ENCODE measurements around the gene RASL10A.

Gene RASL10A

GRCh38 chr22:29290061-29290460 lies 25.4 kb downstream of the RASL10A start:
- DNase-seq, result no peak
- in situ Hi-C loops (cut with HindIII; ENCODE audit: low pct_ligation_motif_present, low pct_unique_long_range_greater_than_20kb, low sequenced_read_pairs), result no loop called here

DNA sequence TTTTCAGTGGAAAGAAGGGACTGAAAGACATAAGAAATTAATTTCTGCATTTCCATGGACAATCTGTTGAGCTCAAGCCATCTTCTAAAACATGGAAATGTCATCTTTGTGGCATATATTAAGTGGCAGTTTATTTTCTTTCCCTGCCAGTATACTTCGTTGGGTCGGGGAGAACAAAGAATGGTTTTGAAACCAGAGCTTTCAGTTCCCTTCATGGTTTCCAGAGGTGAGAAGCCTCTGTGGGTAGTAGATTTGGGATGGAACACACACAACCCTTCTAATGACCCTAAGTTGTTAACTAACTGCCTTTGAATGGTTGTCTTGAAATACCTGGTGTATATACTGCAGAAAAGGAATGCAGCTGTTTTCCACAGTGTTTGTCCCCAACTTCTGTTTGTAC lies 26.7 kb downstream of the RASL10A start:
- in situ Hi-C loops (cut with HindIII; ENCODE audit: low pct_ligation_motif_present, low pct_unique_long_range_greater_than_20kb, low sequenced_read_pairs), result no loop called here
- DNase-seq, result no peak

DNA sequence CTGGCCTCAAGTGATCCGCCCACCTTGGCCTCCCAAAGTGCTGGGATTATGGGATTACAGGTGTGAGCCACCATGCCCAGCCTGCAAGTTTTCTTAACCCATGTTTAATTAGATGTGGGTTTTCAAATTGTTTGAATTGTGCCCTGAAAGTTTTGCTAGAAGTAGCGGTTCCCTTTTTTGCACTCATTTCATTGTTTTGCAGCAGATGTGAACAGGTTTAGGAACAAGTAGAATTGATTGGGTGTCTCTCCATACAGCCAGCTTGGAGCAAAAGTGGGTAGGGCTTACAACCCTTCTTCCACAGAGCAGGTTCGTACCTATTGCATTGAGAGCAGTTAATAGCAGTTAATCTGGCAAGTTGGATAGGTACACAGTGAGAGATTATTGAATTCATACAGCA lies 31.3 kb downstream of the RASL10A start:
- in situ Hi-C loops (cut with HindIII; ENCODE audit: low pct_ligation_motif_present, low pct_unique_long_range_greater_than_20kb, low sequenced_read_pairs), result no loop called here

DNA sequence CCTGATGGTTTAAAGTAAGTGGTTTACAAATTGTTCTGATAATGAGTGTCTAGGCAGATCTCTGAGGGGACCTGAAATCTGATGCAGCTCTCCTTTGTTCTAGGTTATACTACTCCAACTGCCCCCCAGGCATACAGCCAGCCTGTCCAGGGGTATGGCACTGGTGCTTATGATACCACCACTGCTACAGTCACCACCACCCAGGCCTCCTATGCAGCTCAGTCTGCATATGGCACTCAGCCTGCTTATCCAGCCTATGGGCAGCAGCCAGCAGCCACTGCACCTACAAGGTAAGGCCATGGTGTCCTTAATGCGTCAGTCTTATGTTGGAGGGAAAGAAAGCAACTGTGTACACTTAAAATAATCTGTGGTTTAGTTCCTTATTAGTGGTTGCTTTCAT lies 37.6 kb downstream of the RASL10A start:
- in situ Hi-C loops (cut with HindIII; ENCODE audit: low pct_ligation_motif_present, low pct_unique_long_range_greater_than_20kb, low sequenced_read_pairs), result no loop called here

More for the DNA sequence above, 31.3 kb downstream of the RASL10A start:
- DNase-seq, result no peak

DNA sequence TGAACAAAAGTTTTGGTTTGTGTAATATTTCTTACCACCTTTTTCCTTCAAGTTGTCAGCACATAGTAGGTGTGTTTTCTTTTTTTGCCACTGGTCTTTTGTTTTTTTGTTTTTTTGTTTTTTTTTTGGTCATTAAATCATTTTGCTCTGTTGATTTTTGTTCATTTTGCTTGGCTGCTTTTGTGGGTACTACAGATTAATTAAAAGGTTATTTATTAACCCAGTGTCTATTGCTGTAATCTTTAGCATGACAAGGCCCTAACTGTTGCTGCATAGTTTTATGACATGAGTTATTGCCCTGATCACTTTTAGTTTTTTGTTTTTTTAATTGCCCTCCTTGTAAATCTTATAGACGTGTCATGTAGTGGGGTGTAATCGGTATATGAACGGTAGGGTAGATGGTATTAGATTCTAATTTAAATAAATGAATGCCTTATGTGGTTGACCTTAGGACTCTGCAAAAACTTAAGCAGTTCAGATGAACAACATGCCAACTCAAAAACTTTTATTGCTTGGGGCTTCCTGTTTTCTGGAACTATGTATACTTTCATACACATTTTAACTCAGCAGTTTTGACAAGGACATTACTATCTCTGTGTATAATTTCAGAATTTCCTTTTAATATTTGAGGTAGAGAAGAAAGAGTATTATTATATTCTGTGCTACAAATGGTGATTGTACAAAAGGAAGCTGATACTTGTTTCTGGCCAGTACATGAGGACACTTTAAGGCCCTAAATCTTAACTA lies 39.5 kb downstream of the RASL10A start:
- in situ Hi-C loops (cut with HindIII; ENCODE audit: low pct_ligation_motif_present, low pct_unique_long_range_greater_than_20kb, low sequenced_read_pairs), result no loop called here
- no peak for DNase-seq

More for the DNA sequence above, 37.6 kb downstream of the RASL10A start:
- DNase-seq, result no peak

DNA sequence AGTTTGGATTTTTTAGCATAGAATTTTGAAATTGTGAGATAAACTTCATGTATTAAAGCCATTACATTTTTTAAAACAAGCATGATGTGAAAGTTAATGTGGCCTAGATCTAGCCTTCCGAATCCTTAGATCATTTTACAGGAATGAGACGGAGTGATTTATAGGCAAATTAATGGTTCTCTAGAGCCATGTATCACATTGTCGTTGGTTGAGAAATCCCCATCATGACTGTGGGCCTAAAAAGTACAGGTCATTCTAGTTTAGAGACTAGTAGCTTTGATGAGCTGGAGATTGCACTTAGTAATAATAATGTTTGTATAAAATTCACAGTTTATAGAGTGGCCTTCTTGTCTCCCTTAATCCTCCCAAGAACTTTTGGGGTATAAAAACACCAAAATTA lies 40.3 kb downstream of the RASL10A start:
- DNase-seq, result no peak
- in situ Hi-C loops (cut with HindIII; ENCODE audit: low pct_ligation_motif_present, low pct_unique_long_range_greater_than_20kb, low sequenced_read_pairs), result no loop called here

- in situ Hi-C loops (cut with HindIII; ENCODE audit: low pct_ligation_motif_present, low pct_unique_long_range_greater_than_20kb, low sequenced_read_pairs), result no loop called here
- no peak for DNase-seq
These were observed 42.9 kb downstream of the RASL10A start for GRCh38 chr22:29272624-29273023.

DNA sequence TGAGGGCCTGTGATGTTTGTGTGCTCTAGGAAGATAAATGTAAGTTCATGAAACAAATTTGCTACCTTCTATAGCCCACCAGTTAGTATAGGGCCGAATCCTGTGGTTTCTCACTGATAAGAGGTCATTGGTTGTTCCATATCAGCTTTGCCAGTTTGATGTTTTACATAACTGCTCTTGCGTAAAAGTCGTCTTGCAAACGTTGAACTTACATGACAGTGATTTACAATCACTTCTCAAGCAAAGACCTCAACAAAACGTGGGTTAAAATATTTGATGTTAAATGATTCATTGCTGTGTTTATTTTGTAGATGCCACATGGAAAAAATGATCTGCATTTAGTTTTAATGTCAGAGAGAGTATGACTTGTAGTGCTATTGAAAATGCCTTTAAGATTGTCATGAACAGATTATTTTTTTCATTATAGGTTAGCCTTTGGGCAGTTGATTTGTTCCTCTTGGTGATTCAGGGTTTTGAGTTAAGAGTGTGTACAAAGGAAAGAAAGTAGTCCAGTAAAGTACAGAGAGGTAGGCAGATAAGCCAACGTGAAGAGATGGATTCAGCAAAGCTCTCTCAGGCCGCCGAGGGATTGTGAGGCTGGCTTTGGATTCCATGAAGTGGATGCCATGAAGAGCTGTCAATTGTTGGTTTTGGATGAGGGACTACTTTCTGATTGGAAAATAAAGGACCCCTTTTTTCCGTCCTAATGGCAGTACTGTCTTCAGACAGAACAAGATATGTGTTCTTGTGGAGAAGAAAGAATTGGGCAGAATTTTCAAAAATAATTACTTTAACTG lies 44.8 kb downstream of the RASL10A start:
- no peak for DNase-seq
- in situ Hi-C loops (cut with HindIII; ENCODE audit: low pct_ligation_motif_present, low pct_unique_long_range_greater_than_20kb, low sequenced_read_pairs), result no loop called here

DNA sequence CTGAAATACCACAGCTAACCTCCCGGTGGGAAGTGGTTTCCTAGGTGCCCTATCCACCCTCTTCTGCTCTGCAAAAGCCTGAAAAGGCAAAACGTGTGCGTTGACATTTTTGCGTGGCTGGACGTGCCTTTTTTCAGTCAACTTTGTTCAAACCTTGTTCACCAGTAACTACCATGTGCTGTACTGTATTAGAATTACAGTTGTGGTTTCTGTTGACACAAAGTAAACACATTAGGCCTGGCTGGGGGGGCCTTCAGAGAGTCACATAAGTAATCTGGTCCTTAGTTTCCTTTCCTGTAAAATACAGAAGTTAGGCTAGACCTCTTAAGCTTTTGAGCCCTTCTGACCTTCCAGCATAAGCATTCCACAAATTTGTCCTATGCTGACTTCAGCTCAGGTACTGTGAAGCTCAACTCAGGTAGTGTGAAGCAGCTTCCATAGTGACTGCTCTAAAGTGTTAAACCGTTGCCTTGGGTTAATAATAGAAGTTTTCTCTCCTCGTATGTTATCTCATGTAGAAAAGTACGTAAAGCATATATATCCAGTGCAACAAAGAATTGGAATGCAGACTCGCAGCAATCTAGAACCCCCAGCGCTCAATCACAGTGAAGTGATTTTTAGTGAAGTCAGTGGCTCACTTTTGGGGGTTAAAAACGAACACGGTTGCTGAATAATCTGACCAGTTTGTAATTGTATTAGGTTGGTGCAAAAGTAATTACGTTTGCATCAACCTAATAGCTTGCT lies 45.6 kb downstream of the RASL10A start:
- no peak for DNase-seq
- in situ Hi-C loops (cut with HindIII; ENCODE audit: low pct_ligation_motif_present, low pct_unique_long_range_greater_than_20kb, low sequenced_read_pairs), result no loop called here

DNA sequence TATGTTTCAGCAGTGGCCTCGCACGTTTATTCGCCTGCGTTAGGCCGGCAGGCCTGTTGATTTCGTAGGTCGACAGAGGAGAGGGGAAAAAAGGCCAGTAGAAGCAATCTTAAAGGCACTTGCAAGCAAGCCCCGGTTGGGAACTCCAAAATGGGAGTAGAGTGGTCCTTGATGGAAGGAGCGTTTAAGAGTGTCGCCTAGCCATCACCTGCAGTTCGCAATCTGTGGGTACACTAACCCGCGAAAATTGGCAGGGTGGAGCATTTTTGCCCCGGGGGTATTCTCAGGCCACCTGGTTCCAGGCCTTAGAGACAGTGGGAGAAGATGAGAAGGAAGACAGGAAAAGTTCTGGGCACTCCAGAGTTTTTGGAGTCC lies 46.3 kb downstream of the RASL10A start:
- no peak for DNase-seq
- in situ Hi-C loops (cut with HindIII; ENCODE audit: low pct_ligation_motif_present, low pct_unique_long_range_greater_than_20kb, low sequenced_read_pairs), result no loop called here

- DNase-seq, result peak; percentile 51
- in situ Hi-C loops (cut with HindIII; ENCODE audit: low pct_ligation_motif_present, low pct_unique_long_range_greater_than_20kb, low sequenced_read_pairs), result no loop called here
These were observed 46.8 kb downstream of the RASL10A start for GRCh38 chr22:29268511-29269229.

GRCh38 chr22:29267858-29268510 lies 47.5 kb downstream of the RASL10A start, which contains the start of the genes EWSR1 and RHBDD3:
Gene EWSR1, plus strand, starts transcription at chr22:29268268. Its CDS starts 69 bp downstream, at chr22:29268337.
Gene RHBDD3, minus strand, starts transcription at chr22:29267981. Its CDS starts 2,355 bp downstream, at chr22:29265626.
- in situ Hi-C loops (cut with HindIII; ENCODE audit: low pct_ligation_motif_present, low pct_unique_long_range_greater_than_20kb, low sequenced_read_pairs), result no loop called here
- peak; percentile 92 for DNase-seq

GRCh38 chr22:29267462-29267857 lies 48.0 kb downstream of the RASL10A start:
- in situ Hi-C loops (cut with HindIII; ENCODE audit: low pct_ligation_motif_present, low pct_unique_long_range_greater_than_20kb, low sequenced_read_pairs), result no loop called here
- no peak for DNase-seq

DNA sequence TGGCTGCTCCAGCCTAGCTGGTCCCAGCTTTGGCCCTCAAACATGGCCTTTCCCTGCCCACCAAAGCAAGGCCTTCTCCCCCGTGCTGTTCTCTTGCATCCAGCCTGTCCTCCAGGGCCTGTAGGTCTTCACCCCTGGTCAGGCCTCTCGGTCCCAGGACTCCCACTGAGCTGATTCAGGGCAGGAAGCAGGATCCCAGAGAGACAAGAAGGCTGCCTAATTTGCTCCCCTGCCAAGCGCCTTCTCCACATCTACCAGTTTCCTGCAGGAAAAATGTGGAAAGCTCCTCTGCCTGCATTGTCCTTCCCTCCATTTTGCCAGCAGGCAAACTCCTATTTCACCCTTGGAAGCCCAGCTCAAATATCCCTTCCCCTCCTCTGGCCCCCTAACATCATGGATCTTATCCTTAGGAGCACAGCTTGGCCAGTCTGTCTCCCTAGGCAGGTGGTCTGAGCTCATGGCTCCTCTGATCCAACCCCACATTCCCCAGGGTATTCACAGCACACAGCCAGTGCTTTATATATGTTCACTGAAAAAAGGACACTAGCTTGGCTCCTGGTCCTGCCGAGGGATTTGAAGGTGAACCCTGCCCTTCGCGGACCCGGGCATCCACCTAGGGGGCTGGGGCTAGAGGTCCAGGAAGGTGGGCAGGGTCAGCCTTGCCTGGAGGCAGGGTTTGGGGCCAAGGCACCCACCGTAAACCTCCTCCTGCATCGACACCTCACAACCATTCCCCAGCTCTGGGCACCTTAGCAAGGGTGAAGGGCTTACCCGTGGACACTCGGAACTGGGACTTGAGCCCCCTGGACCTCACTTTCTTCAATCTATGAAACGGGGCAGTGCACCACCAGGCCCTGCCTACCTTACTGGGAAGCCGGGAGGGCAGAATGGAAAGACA lies 48.7 kb downstream of the RASL10A start:
- DNase-seq, result no peak
- in situ Hi-C loops (cut with HindIII; ENCODE audit: low pct_ligation_motif_present, low pct_unique_long_range_greater_than_20kb, low sequenced_read_pairs), result no loop called here

DNA sequence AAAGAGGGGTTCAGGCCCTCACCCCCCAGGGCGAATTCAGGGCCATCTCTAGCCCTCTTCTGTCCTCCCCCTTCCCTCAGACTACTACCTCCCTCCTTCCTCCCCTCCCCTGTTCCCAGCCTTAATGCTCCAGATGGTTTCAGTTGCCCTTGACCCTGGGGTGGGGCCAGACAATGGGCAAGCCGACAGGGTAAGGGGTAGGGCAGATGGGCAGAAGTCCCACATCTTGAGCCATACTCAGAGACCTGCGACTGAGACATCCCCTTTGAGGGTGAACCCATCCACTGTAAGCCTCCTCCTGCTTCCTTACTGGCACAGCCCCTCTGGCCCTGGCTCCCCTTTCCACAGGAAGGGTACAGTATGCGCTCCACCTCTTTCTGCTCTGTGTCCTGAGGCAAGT lies 49.6 kb downstream of the RASL10A start:
- in situ Hi-C loops (cut with HindIII; ENCODE audit: low pct_ligation_motif_present, low pct_unique_long_range_greater_than_20kb, low sequenced_read_pairs), result no loop called here

DNA sequence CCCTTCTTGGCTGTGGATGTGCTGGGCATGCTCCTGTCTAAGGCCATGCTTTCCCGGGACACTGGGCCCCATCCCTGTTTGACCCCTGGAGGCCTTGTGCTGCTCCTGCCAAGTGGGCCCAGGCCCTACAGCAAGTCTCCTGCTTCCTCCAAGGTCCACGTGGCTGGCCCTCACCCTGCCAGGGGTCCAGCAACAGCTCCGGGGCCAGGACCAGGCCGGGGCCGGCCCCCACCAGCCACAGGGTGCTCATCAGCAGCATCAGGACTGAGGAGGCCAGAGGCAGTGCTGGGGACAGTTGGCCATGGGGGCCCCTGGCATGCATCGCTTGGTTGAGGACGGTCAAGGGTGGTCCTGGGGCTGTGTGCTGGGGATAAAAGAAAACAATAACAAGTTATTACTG lies 50.2 kb downstream of the RASL10A start:
- DNase-seq, result no peak
- in situ Hi-C loops (cut with HindIII; ENCODE audit: low pct_ligation_motif_present, low pct_unique_long_range_greater_than_20kb, low sequenced_read_pairs), result no loop called here

More for the DNA sequence above, 49.6 kb downstream of the RASL10A start:
- no peak for DNase-seq

GRCh38 chr22:29263791-29264276 lies 51.7 kb downstream of the RASL10A start:
- in situ Hi-C loops (cut with HindIII; ENCODE audit: low pct_ligation_motif_present, low pct_unique_long_range_greater_than_20kb, low sequenced_read_pairs), result no loop called here

More at GRCh38 chr22:29263791-29264276, 51.7 kb downstream of the RASL10A start:
- no peak for DNase-seq

Measured in ACHN (cell line).